SK-N-SH treated with all-trans-retinoic acid at 6 μM for 48 hours (cell line): ENCODE data around the gene CHRNG.

Source experiments
- CSDC2 ChIP-seq: fragments of 250-450 bp; sonication (Bioruptor Pico); IDR thresholded peaks from 2 replicates; pipeline ENCODE4 v1.5.0; 2020; ENCODE audit warnings: mild to moderate bottlenecking, moderate library complexity
- CSRNP3 ChIP-seq: fragments of 250-450 bp; sonication (Bioruptor Pico); IDR thresholded peaks from 2 replicates; pipeline ENCODE4 v1.5.1; 2021; ENCODE audit warnings: mild to moderate bottlenecking, moderate library complexity
- GLIS3 ChIP-seq: fragments of 250-450 bp; sonication (Bioruptor Pico); IDR thresholded peaks from 2 replicates; pipeline ENCODE4 v1.5.0; 2020; ENCODE audit warnings: mild to moderate bottlenecking, moderate library complexity
- OSR1 ChIP-seq: fragments of 250-450 bp; sonication (Bioruptor Pico); IDR thresholded peaks from 2 replicates; pipeline ENCODE4 v1.8.0; 2022; ENCODE audit warnings: moderate library complexity, mild to moderate bottlenecking, inconsistent platforms
- PATZ1 ChIP-seq: fragments of 250-450 bp; sonication (Bioruptor Pico); IDR thresholded peaks from 2 replicates; pipeline ENCODE4 v1.8.0; 2020; ENCODE audit warnings: mild to moderate bottlenecking, moderate library complexity, borderline replicate concordance
- PPARA ChIP-seq: fragments of 250-450 bp; sonication (Bioruptor Pico); IDR thresholded peaks from 2 replicates; pipeline ENCODE4 v1.5.0; 2020; ENCODE audit warnings: mild to moderate bottlenecking, borderline replicate concordance
- RARB ChIP-seq: fragments of 250-450 bp; sonication (Bioruptor Pico); IDR thresholded peaks from 2 replicates; pipeline ENCODE4 v1.8.0; 2021; ENCODE audit warnings: mild to moderate bottlenecking, moderate library complexity
- TOX ChIP-seq: fragments of 250-450 bp; sonication (Bioruptor Pico); IDR thresholded peaks from 2 replicates; pipeline ENCODE4 v1.8.0; 2021; ENCODE audit warnings: mild to moderate bottlenecking, moderate library complexity, borderline replicate concordance
- ZFP30 ChIP-seq: fragments of 450-650 bp; formaldehyde crosslinking; IDR thresholded peaks from 2 replicates; pipeline ENCODE4 v1.5.0; 2022; ENCODE audit warnings: mild to moderate bottlenecking, moderate library complexity
- ZNF565 ChIP-seq: fragments of 450-650 bp; formaldehyde crosslinking; conservative IDR thresholded peaks from 2 replicates; pipeline ENCODE4 v1.5.0; 2020; ENCODE audit warnings: low read depth, mild to moderate bottlenecking, moderate library complexity
- ZNF70 ChIP-seq: fragments of 450-650 bp; formaldehyde crosslinking; IDR thresholded peaks from 2 replicates; pipeline ENCODE4 v1.5.0; 2020; ENCODE audit warnings: mild to moderate bottlenecking, moderate library complexity

- TF ChIP-seq PPARA (CRISPR knock-in tag) (no peak), ZNF70 (CRISPR knock-in tag) (no peak), TOX (CRISPR knock-in tag) (no peak), ZFP30 (no peak), CSRNP3 (no peak), GLIS3 (no peak), PATZ1 (no peak), CSDC2 (CRISPR knock-in tag) (no peak), OSR1 (CRISPR knock-in tag) (no peak), RARB (no peak), ZNF565 (CRISPR knock-in tag) (no peak)
Observed at GRCh38 chr2:232502911-232503808, 36.3 kb upstream of the CHRNG start.
